ENCODE results near the gene PYGL. TPM values are rescaled to one million over a fixed set of nuclear protein-coding genes. Genes with fewer than 3 reads are reported as not detected.
"Not testable (repeated sequence)": the region's sequence is repeated elsewhere in the genome, so short reads cannot be mapped to it uniquely, and the experiment has no call there.

Gene PYGL
- total and polyA plus RNA-seq, 2 donors (not counting 3 experiments of a cell fraction or from before 2014, with no cell fraction given), result 15.1 to 45.7 TPM

- H3K4me3 ChIP-seq (replicated peaks in 1 of 3; ENCODE audit: insufficient read depth in 1 of 3, low read depth in 1 of 3, low read length in 3 of 3), result no peak overlapping the region
- H3K27ac ChIP-seq (ENCODE audit: insufficient read depth, low read depth, low read length), result no peak overlapping the region
- H3K4me2 ChIP-seq (ENCODE audit: insufficient read depth, low read length), result no peak overlapping the region
- no peaks in the 10 kb centered on the region for H3K9me1 ChIP-seq (replicated peaks; ENCODE audit: control insufficient read depth, extremely low read depth, insufficient read depth, low read length)
- no peak for DNase-seq (ENCODE audit: low read depth, low spot score)
- H3K27me3 ChIP-seq (ENCODE audit: control insufficient read depth in 2 of 2, insufficient read depth in 2 of 2, low read length in 2 of 2), result no peaks in the 10 kb centered on the region
- ChIA-PET CTCF (interaction anchor here (0.6 kb wide), 1 partner anchor 28 kb away, joined by 3 read pairs; no protein-coding TSS in a partner anchor), POLR2A (no interaction called here)
- H3K79me2 ChIP-seq (ENCODE audit: control insufficient read depth, insufficient read depth, low read length), result no peaks in the 10 kb centered on the region
- no peak overlapping the region for H2AFZ ChIP-seq (ENCODE audit: low read depth, low read length)
- no TSS peak for BruUV-seq (replicated peaks)
- TF ChIP-seq GATA2 (IDR thresholded peaks at IDR 0.05; ENCODE audit: insufficient read depth, insufficient read length, low read depth, low read length) (no peak), MAX (IDR thresholded peaks at IDR 0.05; ENCODE audit: insufficient read depth, insufficient read length) (no peak), POLR2AphosphoS5 (IDR thresholded peaks at IDR 0.05; ENCODE audit: insufficient read depth, low read depth, low read length) (no peak)
- no peaks in the 10 kb centered on the region for H4K20me1 ChIP-seq (replicated peaks; ENCODE audit: control insufficient read depth, extremely low read depth, insufficient read depth, low read length)
- peaks cover 2% of the 10 kb centered on the region in 2 experiments for H3K36me3 ChIP-seq (ENCODE audit: control insufficient read depth in 2 of 2, extremely low read depth in 1 of 2, insufficient read depth in 2 of 2, low read length in 2 of 2)
- dilution Hi-C loops (cut with MboI; ENCODE audit: extremely low pct_ligation_motif_present, low sequenced_read_pairs), result no loop called here
- no peaks in the 10 kb centered on the region for H3K4me1 ChIP-seq (ENCODE audit: control insufficient read depth, extremely low read depth, insufficient read depth, low read length)
- FAIRE-seq, result no peak
- no peaks in the 10 kb centered on the region for H3K9me3 ChIP-seq (replicated peaks; ENCODE audit: control insufficient read depth, insufficient read depth, low read length)
- intact Hi-C loops (cut with micrococcal nuclease), result no loop called here
- no peak overlapping the region for H3K9ac ChIP-seq (replicated peaks; ENCODE audit: extremely low read depth, insufficient read depth, low read length)
Measured at GRCh38 chr14:50920482-50921230, 23.6 kb downstream of the PYGL start.

DNA sequence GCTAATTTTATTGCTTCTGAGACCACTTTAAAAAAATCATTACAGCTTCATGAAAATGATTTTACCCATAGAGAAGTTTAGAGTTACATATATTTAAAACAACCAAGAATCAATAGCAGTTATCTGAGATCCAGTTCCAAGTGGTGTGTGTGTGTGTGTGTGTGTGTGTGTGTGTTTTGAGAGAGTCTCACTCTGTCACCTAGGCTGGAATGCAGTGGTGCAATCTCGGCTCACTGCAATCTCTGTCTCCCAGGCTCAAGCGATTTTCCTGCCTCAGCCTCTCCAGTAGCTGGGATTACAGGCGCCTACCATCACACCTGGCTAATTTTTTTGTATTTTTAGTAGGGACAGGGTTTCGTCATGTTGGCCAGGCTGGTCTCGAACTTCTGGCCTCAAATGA lies 24.8 kb downstream of the PYGL start:
- H3K9me1 ChIP-seq (replicated peaks; ENCODE audit: control insufficient read depth, extremely low read depth, insufficient read depth, low read length); BruUV-seq (replicated peaks); H3K27me3 ChIP-seq (ENCODE audit: control insufficient read depth in 2 of 2, insufficient read depth in 2 of 2, low read length in 2 of 2); H3K9ac ChIP-seq (replicated peaks; ENCODE audit: extremely low read depth, insufficient read depth, low read length); H3K27ac ChIP-seq (ENCODE audit: insufficient read depth, low read depth, low read length); H2AFZ ChIP-seq (ENCODE audit: low read depth, low read length); H3K36me3 ChIP-seq (ENCODE audit: control insufficient read depth in 2 of 2, extremely low read depth in 1 of 2, insufficient read depth in 2 of 2, low read length in 2 of 2); H3K79me2 ChIP-seq (ENCODE audit: control insufficient read depth, insufficient read depth, low read length); FAIRE-seq; H3K4me3 ChIP-seq (replicated peaks in 1 of 3; ENCODE audit: insufficient read depth in 1 of 3, low read depth in 1 of 3, low read length in 3 of 3); dilution Hi-C loops (cut with MboI; ENCODE audit: extremely low pct_ligation_motif_present, low sequenced_read_pairs); intact Hi-C loops (cut with micrococcal nuclease); H4K20me1 ChIP-seq (replicated peaks; ENCODE audit: control insufficient read depth, extremely low read depth, insufficient read depth, low read length); H3K4me1 ChIP-seq (ENCODE audit: control insufficient read depth, extremely low read depth, insufficient read depth, low read length); DNase-seq (ENCODE audit: low read depth, low spot score); H3K9me3 ChIP-seq (replicated peaks; ENCODE audit: control insufficient read depth, insufficient read depth, low read length); H3K4me2 ChIP-seq (ENCODE audit: insufficient read depth, low read length): not testable (repeated sequence)
- CTCF ChIA-PET, result interaction anchor here (0.6 kb wide), 1 partner anchor 29 kb away, joined by 3 read pairs; no protein-coding TSS in a partner anchor
- POLR2A ChIA-PET, result interaction anchor here (0.7 kb wide), 1 partner anchor 146 kb away, joined by 3 read pairs; no protein-coding TSS in a partner anchor
